Measurements from ENCODE around the gene TPD52L1. TPM values are rescaled to one million over a fixed set of nuclear protein-coding genes. Genes with fewer than 3 reads are reported as not detected.

Gene TPD52L1
- total and polyA plus RNA-seq, 2 experiments from 2014 or later: 22.8 to 24.0 TPM

- no peak for ATAC-seq
- no peak overlapping the region for H3K4me3 ChIP-seq
- no peaks in the 10 kb centered on the region for H3K9me3 Mint-ChIP-seq
- H3K27ac Mint-ChIP-seq: no peak overlapping the region
- no peaks in the 10 kb centered on the region for H3K4me1 ChIP-seq (ENCODE audit: insufficient read depth)
- no peak overlapping the region for H3K4me3 Mint-ChIP-seq
- H3K27me3 Mint-ChIP-seq (ENCODE audit: insufficient read depth, low read depth, poor library complexity): peaks cover 1% of the 10 kb centered on the region
- H3F3A ChIP-seq (replicated peaks; ENCODE audit: low read depth): no peaks in the 10 kb centered on the region
- H3K4me2 ChIP-seq: no peak overlapping the region
- no peaks in the 10 kb centered on the region; the same call in 1 of the 2 replicates for H4K20me1 ChIP-seq (replicated peaks; ENCODE audit: insufficient read depth)
- TF ChIP-seq NANOG (IDR thresholded peaks at IDR 0.05; ENCODE audit: borderline replicate concordance) (no peak), CTCF (conservative IDR thresholded peaks at IDR 0.05; ENCODE audit: low read depth in 2 of 2) (no peak), ETS1 (IDR thresholded peaks at IDR 0.05) (no peak), ZNF331 (CRISPR knock-in tag; IDR thresholded peaks at IDR 0.05; ENCODE audit: low read depth) (no peak), EZH2phosphoT487 (IDR thresholded peaks at IDR 0.05; ENCODE audit: unreplicated experiment) (no peak), POLR2AphosphoS5 (IDR thresholded peaks at IDR 0.05; ENCODE audit: low read depth) (no peak), STAT1 (IDR thresholded peaks at IDR 0.05; ENCODE audit: unreplicated experiment) (no peak)
- no peak for DNase-seq (ENCODE audit: low spot score)
- H3K27me3 ChIP-seq (ENCODE audit: insufficient read depth): no peaks in the 10 kb centered on the region
- H3K9me2 ChIP-seq (ENCODE audit: insufficient read depth): 0 out of 2 replicates have a peak, but pooled peaks cover 5% of the 10 kb centered on the region
- H2AFZ ChIP-seq: no peak overlapping the region
- H3K36me3 ChIP-seq (ENCODE audit: insufficient read depth): no peaks in the 10 kb centered on the region
- H3K36me3 Mint-ChIP-seq (ENCODE audit: low read depth): peaks cover 20% of the 10 kb centered on the region
- H3K27ac ChIP-seq (ENCODE audit: low read depth): no peak overlapping the region
- no peaks in the 10 kb centered on the region for H3K4me1 Mint-ChIP-seq
- H3K79me2 ChIP-seq (replicated peaks; ENCODE audit: insufficient read depth): no peaks in the 10 kb centered on the region
These were observed 118.0 kb downstream of the TPD52L1 start for GRCh38 chr6:125271486-125272159.

- no peaks in the 10 kb centered on the region for H3K4me1 Mint-ChIP-seq
- peaks cover 1% of the 10 kb centered on the region for H3K27me3 Mint-ChIP-seq (ENCODE audit: insufficient read depth, low read depth, poor library complexity)
- no peaks in the 10 kb centered on the region for H3K9me3 Mint-ChIP-seq
- Histone ChIP-seq H3K4me1 (ENCODE audit: insufficient read depth) (no peaks in the 10 kb centered on the region), H3K27me3 (ENCODE audit: insufficient read depth) (no peaks in the 10 kb centered on the region), H3K9me2 (ENCODE audit: insufficient read depth) (0 out of 2 replicates have a peak, but pooled peaks cover 5% of the 10 kb centered on the region), H3K27ac (ENCODE audit: low read depth) (no peak overlapping the region), H2AFZ (no peak overlapping the region), H3K79me2 (replicated peaks; ENCODE audit: insufficient read depth) (no peaks in the 10 kb centered on the region), H3K4me3 (no peak overlapping the region), H4K20me1 (replicated peaks; ENCODE audit: insufficient read depth) (no peaks in the 10 kb centered on the region; the same call in none of the 2 replicates), H3K36me3 (ENCODE audit: insufficient read depth) (no peaks in the 10 kb centered on the region), H3F3A (replicated peaks; ENCODE audit: low read depth) (no peaks in the 10 kb centered on the region), H3K4me2 (no peak overlapping the region)
- peaks cover 20% of the 10 kb centered on the region for H3K36me3 Mint-ChIP-seq (ENCODE audit: low read depth)
- H3K4me3 Mint-ChIP-seq: no peak overlapping the region
- no peak overlapping the region for H3K27ac Mint-ChIP-seq
- no peak for ATAC-seq
- no peak for DNase-seq (ENCODE audit: low spot score)
- TF ChIP-seq NANOG (IDR thresholded peaks at IDR 0.05; ENCODE audit: borderline replicate concordance): no peak
These were observed 119.7 kb downstream of the TPD52L1 start for GRCh38 chr6:125273251-125273650.

Measured in GM23338 (cell line).